ENCODE measurements around the gene EFCAB6.

DNA sequence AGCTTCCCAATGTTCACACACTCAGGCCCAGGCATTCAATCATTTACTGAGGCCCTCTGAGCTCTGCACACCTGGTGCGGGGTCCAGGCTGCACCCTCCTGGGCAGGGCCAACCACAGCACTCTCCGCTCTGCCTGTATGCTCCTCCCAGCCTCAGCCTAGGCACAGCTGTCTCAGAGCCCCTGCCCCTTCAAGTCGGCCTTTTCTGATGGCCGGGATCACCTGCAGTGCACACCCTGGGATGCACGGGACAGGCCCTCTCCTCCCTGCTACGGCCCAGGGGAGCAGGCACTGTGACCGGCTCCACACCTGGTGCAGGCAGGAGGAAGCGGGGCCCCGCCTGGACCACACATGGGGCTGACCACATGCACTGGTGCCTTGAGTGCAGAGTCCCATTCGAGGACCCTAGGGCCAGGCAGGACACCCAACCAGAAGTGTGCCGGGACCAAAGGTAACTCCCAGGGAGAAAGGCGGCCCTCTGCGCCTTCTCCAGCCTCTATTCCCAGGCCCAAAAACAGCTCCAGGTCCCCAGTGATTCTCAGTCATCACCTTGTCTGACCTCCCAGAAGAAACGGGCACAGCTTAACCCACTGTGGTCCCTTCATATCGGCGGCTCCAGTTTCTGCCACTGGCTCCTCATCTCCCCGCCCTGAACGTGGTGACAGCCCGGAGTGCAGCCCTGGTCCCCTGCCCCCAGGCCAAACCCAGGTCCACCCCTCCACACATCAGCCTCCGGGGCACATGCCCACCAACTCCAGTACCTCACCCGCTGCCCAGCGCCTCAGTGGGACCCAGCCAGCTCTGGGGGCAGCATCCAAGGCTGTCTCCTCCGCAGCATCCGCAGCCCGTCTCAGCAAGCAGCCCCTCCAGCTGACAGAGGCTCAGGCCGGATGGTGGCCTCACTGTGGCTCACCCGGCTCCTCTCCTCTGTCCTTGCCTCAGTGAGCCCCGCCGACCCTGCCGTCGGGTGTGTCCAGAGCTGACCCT, 32.7 kb upstream of the EFCAB6 start:
- TF ChIP-seq ZFAT (CRISPR knock-in tag; conservative IDR thresholded peaks at IDR 0.05) (no peak), NR2F6 (IDR thresholded peaks at IDR 0.05) (no peak), NR2F6 (CRISPR knock-in tag; IDR thresholded peaks at IDR 0.05) (no peak), ZNF232 (CRISPR knock-in tag; IDR thresholded peaks at IDR 0.05; ENCODE audit: borderline replicate concordance) (no peak), HNRNPL (IDR thresholded peaks at IDR 0.05; ENCODE audit: low read depth, low read length) (no peak), ZNF317 (CRISPR knock-in tag; IDR thresholded peaks at IDR 0.05) (no peak), SUZ12 (IDR thresholded peaks at IDR 0.05; ENCODE audit: low read depth, low read length) (no peak), PCBP1 (IDR thresholded peaks at IDR 0.05; ENCODE audit: borderline replicate concordance, low read depth, low read length) (no peak), TEAD3 (CRISPR knock-in tag; optimal IDR thresholded peaks at IDR 0.05; ENCODE audit: borderline replicate concordance) (no peak), ATF7 (IDR thresholded peaks at IDR 0.05) (no peak), ATF7 (CRISPR knock-in tag; IDR thresholded peaks at IDR 0.05) (no peak)
- TF ChIP-seq, protein P1, sequence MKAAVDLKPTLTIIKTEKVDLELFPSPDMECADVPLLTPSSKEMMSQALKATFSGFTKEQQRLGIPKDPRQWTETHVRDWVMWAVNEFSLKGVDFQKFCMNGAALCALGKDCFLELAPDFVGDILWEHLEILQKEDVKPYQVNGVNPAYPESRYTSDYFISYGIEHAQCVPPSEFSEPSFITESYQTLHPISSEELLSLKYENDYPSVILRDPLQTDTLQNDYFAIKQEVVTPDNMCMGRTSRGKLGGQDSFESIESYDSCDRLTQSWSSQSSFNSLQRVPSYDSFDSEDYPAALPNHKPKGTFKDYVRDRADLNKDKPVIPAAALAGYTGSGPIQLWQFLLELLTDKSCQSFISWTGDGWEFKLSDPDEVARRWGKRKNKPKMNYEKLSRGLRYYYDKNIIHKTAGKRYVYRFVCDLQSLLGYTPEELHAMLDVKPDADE (CRISPR knock-in tag; IDR thresholded peaks at IDR 0.05) = no peak
- TF ChIP-seq, protein P2, sequence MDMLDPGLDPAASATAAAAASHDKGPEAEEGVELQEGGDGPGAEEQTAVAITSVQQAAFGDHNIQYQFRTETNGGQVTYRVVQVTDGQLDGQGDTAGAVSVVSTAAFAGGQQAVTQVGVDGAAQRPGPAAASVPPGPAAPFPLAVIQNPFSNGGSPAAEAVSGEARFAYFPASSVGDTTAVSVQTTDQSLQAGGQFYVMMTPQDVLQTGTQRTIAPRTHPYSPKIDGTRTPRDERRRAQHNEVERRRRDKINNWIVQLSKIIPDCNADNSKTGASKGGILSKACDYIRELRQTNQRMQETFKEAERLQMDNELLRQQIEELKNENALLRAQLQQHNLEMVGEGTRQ (IDR thresholded peaks at IDR 0.05; ENCODE audit: low read depth, low read length) = no peak
- TF ChIP-seq, protein P2 (CRISPR knock-in tag; IDR thresholded peaks at IDR 0.05; ENCODE audit: borderline replicate concordance) = no peak

All from HepG2 (cell line).